Measurements from ENCODE around the gene MBNL1. TPM values are rescaled to one million over a fixed set of nuclear protein-coding genes. Genes with fewer than 3 reads are reported as not detected.
A peak's percentile ranks its signal among the peaks of the same experiment; 100 is the strongest.

Gene MBNL1
- total and polyA plus RNA-seq, 2 of the 4 experiments (the other 2 are of a cell fraction) = 127 to 664 TPM

GRCh38 chr3:152348436-152349177 is 79.9 kb downstream of the MBNL1 start (continued):
- TF ChIP-seq CTCF (conservative IDR thresholded peaks at IDR 0.05; ENCODE audit: low read depth, low read length) = no peak

- no peak overlapping the region for H3K23ac ChIP-seq (ENCODE audit: low read depth, low read length)
- no peaks in the 10 kb centered on the region for H3K27me3 ChIP-seq (ENCODE audit: control insufficient read depth, insufficient read depth, low read length)
- H2AFZ ChIP-seq (replicated peaks; ENCODE audit: low read length, poor library complexity) = no peak overlapping the region
- intact Hi-C loops (cut with micrococcal nuclease) = no loop called here
- H4K5ac ChIP-seq (ENCODE audit: low read depth, low read length) = no peak overlapping the region
- no peak overlapping the region for H2AK9ac ChIP-seq (replicated peaks; ENCODE audit: low read depth, low read length, poor library complexity)
- no CpG with 5 or more reads among the region's 1 CpG for WGBS, 2 experiments (ENCODE audit: extremely low coverage in 2 of 2, insufficient read length in 1 of 2)
- H3K9ac ChIP-seq (ENCODE audit: low read depth, low read length) = no peak overlapping the region
- no peak overlapping the region for H2BK120ac ChIP-seq (ENCODE audit: low read depth, low read length)
- no peak for ATAC-seq (ENCODE audit: low read depth)
- H3K4ac ChIP-seq (ENCODE audit: low read depth, low read length) = no peak overlapping the region
- ChIA-PET CTCF (no interaction called here), POLR2A (ENCODE audit: unreplicated experiment) (no interaction called here)
- no peaks in the 10 kb centered on the region; the same call in 1 of the 2 replicates for H3K36me3 ChIP-seq (ENCODE audit: control insufficient read depth, insufficient read depth, low read length)
- no peak overlapping the region for H4K8ac ChIP-seq (ENCODE audit: low read depth in 2 of 2, low read length in 2 of 2)
- H3K4me1 ChIP-seq (ENCODE audit: control insufficient read depth, insufficient read depth, low read length) = peaks cover 11% of the 10 kb centered on the region; the same call in 1 of the 2 replicates
- peak overlapping the region; percentile 24 for H2BK5ac ChIP-seq (ENCODE audit: low read depth, low read length, poor library complexity, severe bottlenecking)
- in situ Hi-C loops (cut with MboI; ENCODE audit: low sequenced_read_pairs) = no loop called here
- no peak overlapping the region for H3K56ac ChIP-seq (ENCODE audit: extremely low read depth, insufficient read depth, low read length)
- H2BK20ac ChIP-seq (ENCODE audit: low read depth, low read length) = no peak overlapping the region
- H4K20me1 ChIP-seq (ENCODE audit: insufficient read depth, low read length) = peaks cover 34% of the 10 kb centered on the region
- no peak overlapping the region for H3K18ac ChIP-seq (ENCODE audit: low read depth, low read length)
- BruUV-seq (replicated peaks) = no TSS peak
- DNase-seq = peak; percentile 36
- H2BK15ac ChIP-seq (ENCODE audit: low read depth, low read length) = no peak overlapping the region
- no peak overlapping the region for H4K91ac ChIP-seq (ENCODE audit: insufficient read depth, low read depth, low read length)
- no peak overlapping the region for H2AK5ac ChIP-seq (ENCODE audit: low read depth, low read length)
- H3K14ac ChIP-seq (replicated peaks; ENCODE audit: low read depth, low read length) = no peak overlapping the region
- dilution Hi-C loops (cut with HindIII; ENCODE audit: low sequenced_read_pairs, unreplicated experiment) = no loop called here
- no peak overlapping the region for H3K4me3 ChIP-seq (ENCODE audit: insufficient read depth, low read depth, low read length)
- peaks cover 14% of the 10 kb centered on the region for H3K9me1 ChIP-seq (ENCODE audit: insufficient read depth, low read length)
- H3K4me2 ChIP-seq (ENCODE audit: low read depth, low read length) = no peak overlapping the region
- H3K9me3 ChIP-seq (ENCODE audit: control insufficient read depth, insufficient read depth, low read length) = no peaks in the 10 kb centered on the region
- peaks cover 17 to 60% of the 10 kb centered on the region in 2 experiments for H3K79me1 ChIP-seq (ENCODE audit: low read depth in 1 of 2, low read length in 2 of 2)
- H3K27ac ChIP-seq (ENCODE audit: insufficient read depth, low read length) = no peak overlapping the region
- TF ChIP-seq FOS (IDR thresholded peaks at IDR 0.05; ENCODE audit: low read depth, low read length) (no peak), MAZ (IDR thresholded peaks at IDR 0.05; ENCODE audit: borderline replicate concordance, low read depth, low read length) (no peak), RCOR1 (IDR thresholded peaks at IDR 0.05; ENCODE audit: insufficient replicate concordance, low read length) (no peak), MAFK (IDR thresholded peaks at IDR 0.05; ENCODE audit: low read depth, low read length) (no peak), BHLHE40 (IDR thresholded peaks at IDR 0.05; ENCODE audit: low read depth, low read length) (no peak), MXI1 (IDR thresholded peaks at IDR 0.05; ENCODE audit: borderline replicate concordance, low read depth, low read length) (no peak), CHD1 (IDR thresholded peaks at IDR 0.05; ENCODE audit: low read depth, low read length) (no peak), USF2 (IDR thresholded peaks at IDR 0.05; ENCODE audit: low read depth, low read length) (no peak), ELK1 (IDR thresholded peaks at IDR 0.05; ENCODE audit: borderline replicate concordance, low read depth, low read length) (no peak), NFE2L2 (IDR thresholded peaks at IDR 0.05; ENCODE audit: low read depth, low read length) (no peak), SMC3 (IDR thresholded peaks at IDR 0.05; ENCODE audit: low read depth, low read length) (no peak), POLR2A (IDR thresholded peaks at IDR 0.05; ENCODE audit: low read depth, low read length) (no peak)
Measured at GRCh38 chr3:152349392-152349791, 80.7 kb downstream of the MBNL1 start.
